HFFc6 (cell line): ENCODE measurements around the gene XIRP2. TPM values are rescaled to one million over a fixed set of nuclear protein-coding genes. Genes with fewer than 3 reads are reported as not detected.

ENCODE experiments used
- DNase-seq: peaks from one replicate; pipeline ENCODE4 v3.0.0-alpha.2; 2018
- H3K27ac Mint-ChIP-seq: 2 replicates; pipeline ENCODE4 v1.8.0; 2020; ENCODE audit warnings: mild to moderate bottlenecking, mixed read lengths
- H3K27me3 Mint-ChIP-seq: 2 replicates; pipeline ENCODE4 v1.8.0; 2021; ENCODE audit warnings: mild to moderate bottlenecking, moderate library complexity, mixed read lengths; ENCODE audit not compliant: insufficient read depth
- H3K36me3 Mint-ChIP-seq: 2 replicates; pipeline ENCODE4 v1.8.0; 2021; ENCODE audit warnings: low read depth, mixed read lengths
- H3K4me1 Mint-ChIP-seq: 2 replicates; pipeline ENCODE4 v1.8.0; 2020; ENCODE audit warnings: low read depth, mixed read lengths
- H3K4me3 Mint-ChIP-seq: 2 replicates; pipeline ENCODE4 v1.8.0; 2020; ENCODE audit warnings: mild to moderate bottlenecking, moderate library complexity, mixed read lengths
- H3K9me3 Mint-ChIP-seq: 2 replicates; pipeline ENCODE4 v1.8.0; 2020; ENCODE audit warnings: mild to moderate bottlenecking, mixed read lengths
- CTCF ChIP-seq: fragments of 200-600 bp; sonication (generic); IDR thresholded peaks from 2 replicates; pipeline ENCODE4 v1.5.0; 2021; ENCODE audit warnings: antibody characterized with exemption, mild to moderate bottlenecking
- total RNA-seq, 6 experiments: library from RNA; stranded (reverse); fragmentation: NEBNext Ultra II Directional; extraction: Animal tissue kit (Norgen Biotek cat#: 25700); gene quantifications; 2 replicates in 1 of 6; 3 replicates in 5 of 6; pipeline ENCODE4 v1.2.3, GENCODE V29; 2021

The XIRP2 gene
- total RNA-seq, 6 experiments from 2014 or later, result not detected

- Mint-ChIP-seq H3K4me3 (no peak overlapping the region), H3K27me3 (no peaks in the 10 kb centered on the region; the same call in 1 of the 2 replicates), H3K27ac (no peak overlapping the region), H3K9me3 (peaks cover 16% of the 10 kb centered on the region), H3K4me1 (no peaks in the 10 kb centered on the region), H3K36me3 (no peaks in the 10 kb centered on the region)
- no peak for TF ChIP-seq CTCF
- DNase-seq, result no peak
Measured at GRCh38 chr2:166867874-166868514, 20.3 kb upstream of the XIRP2 start.

DNA sequence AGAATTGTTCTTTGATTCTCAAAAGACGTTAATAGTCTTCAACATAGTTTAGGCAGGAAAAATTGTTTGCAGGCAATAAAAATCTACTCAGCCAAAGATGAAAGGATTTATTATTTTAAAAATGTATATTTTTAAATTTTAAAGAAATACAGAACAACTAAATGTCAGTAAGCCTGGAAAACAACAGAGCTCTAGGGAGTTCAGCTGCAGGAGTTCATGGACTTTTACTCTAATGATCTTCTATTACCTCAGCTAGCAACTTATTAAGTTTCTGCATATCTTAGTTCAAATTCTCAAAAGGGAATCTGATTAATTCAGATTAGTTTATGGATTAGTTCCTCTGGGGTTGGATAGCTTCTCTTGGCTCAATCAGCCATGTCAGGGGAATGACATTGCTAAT lies 17.9 kb upstream of the XIRP2 start:
- Mint-ChIP-seq H3K36me3 (no peaks in the 10 kb centered on the region), H3K4me3 (no peak overlapping the region), H3K27me3 (no peaks in the 10 kb centered on the region; the same call in 1 of the 2 replicates), H3K4me1 (no peaks in the 10 kb centered on the region), H3K9me3 (peaks cover 16% of the 10 kb centered on the region), H3K27ac (no peak overlapping the region)
- no peak for TF ChIP-seq CTCF
- DNase-seq, result no peak

GRCh38 chr2:166881177-166881576 lies 7.1 kb upstream of the XIRP2 start:
- no peak for DNase-seq
- H3K9me3 Mint-ChIP-seq, result peaks cover 20% of the 10 kb centered on the region
- H3K4me1 Mint-ChIP-seq, result no peaks in the 10 kb centered on the region
- H3K36me3 Mint-ChIP-seq, result no peaks in the 10 kb centered on the region
- no peak for TF ChIP-seq CTCF
- H3K27ac Mint-ChIP-seq, result no peak overlapping the region
- no peaks in the 10 kb centered on the region for H3K27me3 Mint-ChIP-seq
- H3K4me3 Mint-ChIP-seq, result no peak overlapping the region

DNA sequence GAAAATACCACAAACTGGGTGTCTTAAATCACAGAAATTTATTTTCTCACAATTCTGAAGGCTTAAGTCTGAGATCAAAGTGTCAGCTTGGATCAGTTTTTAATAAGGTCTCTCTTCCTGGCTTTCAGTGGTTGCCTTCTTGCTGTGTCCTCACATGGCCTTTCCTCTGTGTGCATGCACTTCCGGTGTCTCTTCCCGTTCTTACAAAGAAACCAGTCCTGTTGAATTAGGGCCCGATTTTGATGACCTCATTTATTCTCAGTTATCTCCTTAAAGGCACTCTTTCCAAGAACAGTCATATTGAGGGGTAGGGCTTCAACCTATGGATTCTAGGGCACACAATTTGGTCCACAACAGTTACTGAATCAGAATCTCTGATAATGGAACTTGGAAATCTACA lies 5.4 kb upstream of the XIRP2 start:
- H3K9me3 Mint-ChIP-seq, result peaks cover 25% of the 10 kb centered on the region
- no peak overlapping the region for H3K27ac Mint-ChIP-seq
- H3K4me1 Mint-ChIP-seq, result no peaks in the 10 kb centered on the region
- no peaks in the 10 kb centered on the region for H3K36me3 Mint-ChIP-seq
- no peak for DNase-seq
- H3K27me3 Mint-ChIP-seq, result no peaks in the 10 kb centered on the region
- H3K4me3 Mint-ChIP-seq, result no peak overlapping the region
- TF ChIP-seq CTCF, result no peak

- no peaks in the 10 kb centered on the region for H3K4me1 Mint-ChIP-seq
- no peaks in the 10 kb centered on the region for H3K27me3 Mint-ChIP-seq
- no peak for DNase-seq
- H3K27ac Mint-ChIP-seq, result no peak overlapping the region
- H3K9me3 Mint-ChIP-seq, result peaks cover 11% of the 10 kb centered on the region
- TF ChIP-seq CTCF, result no peak
- no peak overlapping the region for H3K4me3 Mint-ChIP-seq
- peaks cover 4% of the 10 kb centered on the region; the same call in 1 of the 2 replicates for H3K36me3 Mint-ChIP-seq
Measured at GRCh38 chr2:166891727-166892126, 3.4 kb downstream of the XIRP2 start.
